Left ventricle myocardium inferior (tissue), 1 donor: ENCODE measurements around the gene VAMP4. TPM values are rescaled to one million over a fixed set of nuclear protein-coding genes. Genes with fewer than 3 reads are reported as not detected.

ENCODE experiments used
- DNase-seq: peaks from one replicate; pipeline ENCODE4 v3.0.0-alpha.2; 2020
- H3K27ac ChIP-seq: fragments of 200-600 bp; replicated peaks from 2 replicates; pipeline ENCODE4 v1.8.0; 2021
- H3K27me3 ChIP-seq: fragments of 200-600 bp; 2 replicates; pipeline ENCODE4 v1.8.0; 2021; ENCODE audit warnings: low read depth
- H3K36me3 ChIP-seq: fragments of 200-600 bp; 2 replicates; pipeline ENCODE4 v1.8.0; 2021
- H3K4me1 ChIP-seq: fragments of 200-600 bp; 2 replicates; pipeline ENCODE4 v1.8.0; 2021
- H3K4me3 ChIP-seq: fragments of 200-600 bp; 2 replicates; pipeline ENCODE4 v1.8.0; 2021; ENCODE audit warnings: mild to moderate bottlenecking, moderate library complexity
- H3K9me3 ChIP-seq: fragments of 200-600 bp; replicated peaks from 2 replicates; pipeline ENCODE4 v1.8.0; 2021
- intact Hi-C: fragments of 100-400 bp; cut with micrococcal nuclease; formaldehyde crosslinking; loops from one replicate; pipeline ENCODE4 v1.11.0; 2022
- total RNA-seq: library from RNA; stranded (reverse); fragmentation: NEBNext Ultra II Directional; extraction: Animal tissue kit (Norgen Biotek cat#: 25700); gene quantifications from one replicate; pipeline ENCODE4 v1.2.1, GENCODE V29; 2021
- TF ChIP-seq, protein P1 (sequence below): fragments of 200-600 bp; IDR thresholded peaks from 2 replicates; pipeline ENCODE4 v1.8.0; 2021; ENCODE audit warnings: antibody characterized with exemption, mild to moderate bottlenecking, borderline replicate concordance
- donor health status: DM: no; HTN: yes; CAD: no; lungs with severe emphysema.

VAMP4 gene
- total RNA-seq, 1 donor from 2014 or later = 8.1 TPM

DNA sequence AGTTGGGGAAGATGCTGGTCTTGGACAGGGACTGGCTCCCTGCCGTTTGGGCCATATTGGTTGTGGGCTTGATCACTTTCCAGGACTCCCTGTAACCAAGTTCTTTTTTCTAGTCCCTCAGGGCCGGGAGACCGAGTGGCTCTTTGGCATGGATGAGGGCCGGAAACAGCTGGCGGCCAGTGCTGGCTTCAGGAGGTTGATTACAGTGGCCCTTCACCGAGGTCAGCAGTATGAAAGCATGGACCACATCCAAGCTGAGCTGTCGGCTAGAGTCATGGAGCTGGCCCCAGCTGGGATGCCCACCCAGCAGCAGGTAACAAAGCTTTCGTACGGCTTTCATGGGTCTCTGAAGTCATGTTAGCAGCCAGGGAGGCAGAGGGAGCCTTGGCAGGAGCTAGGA lies 43.9 kb upstream of the VAMP4 start:
- H3K36me3 ChIP-seq = peaks cover 68% of the 10 kb centered on the region
- no peaks in the 10 kb centered on the region for H3K9me3 ChIP-seq
- no peak for DNase-seq
- no peaks in the 10 kb centered on the region for H3K27me3 ChIP-seq
- H3K27ac ChIP-seq = no peak overlapping the region
- no peak overlapping the region for H3K4me3 ChIP-seq
- intact Hi-C loops = no loop called here
- TF ChIP-seq, protein P1, sequence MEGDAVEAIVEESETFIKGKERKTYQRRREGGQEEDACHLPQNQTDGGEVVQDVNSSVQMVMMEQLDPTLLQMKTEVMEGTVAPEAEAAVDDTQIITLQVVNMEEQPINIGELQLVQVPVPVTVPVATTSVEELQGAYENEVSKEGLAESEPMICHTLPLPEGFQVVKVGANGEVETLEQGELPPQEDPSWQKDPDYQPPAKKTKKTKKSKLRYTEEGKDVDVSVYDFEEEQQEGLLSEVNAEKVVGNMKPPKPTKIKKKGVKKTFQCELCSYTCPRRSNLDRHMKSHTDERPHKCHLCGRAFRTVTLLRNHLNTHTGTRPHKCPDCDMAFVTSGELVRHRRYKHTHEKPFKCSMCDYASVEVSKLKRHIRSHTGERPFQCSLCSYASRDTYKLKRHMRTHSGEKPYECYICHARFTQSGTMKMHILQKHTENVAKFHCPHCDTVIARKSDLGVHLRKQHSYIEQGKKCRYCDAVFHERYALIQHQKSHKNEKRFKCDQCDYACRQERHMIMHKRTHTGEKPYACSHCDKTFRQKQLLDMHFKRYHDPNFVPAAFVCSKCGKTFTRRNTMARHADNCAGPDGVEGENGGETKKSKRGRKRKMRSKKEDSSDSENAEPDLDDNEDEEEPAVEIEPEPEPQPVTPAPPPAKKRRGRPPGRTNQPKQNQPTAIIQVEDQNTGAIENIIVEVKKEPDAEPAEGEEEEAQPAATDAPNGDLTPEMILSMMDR = no peak
- peaks cover 53% of the 10 kb centered on the region for H3K4me1 ChIP-seq

DNA sequence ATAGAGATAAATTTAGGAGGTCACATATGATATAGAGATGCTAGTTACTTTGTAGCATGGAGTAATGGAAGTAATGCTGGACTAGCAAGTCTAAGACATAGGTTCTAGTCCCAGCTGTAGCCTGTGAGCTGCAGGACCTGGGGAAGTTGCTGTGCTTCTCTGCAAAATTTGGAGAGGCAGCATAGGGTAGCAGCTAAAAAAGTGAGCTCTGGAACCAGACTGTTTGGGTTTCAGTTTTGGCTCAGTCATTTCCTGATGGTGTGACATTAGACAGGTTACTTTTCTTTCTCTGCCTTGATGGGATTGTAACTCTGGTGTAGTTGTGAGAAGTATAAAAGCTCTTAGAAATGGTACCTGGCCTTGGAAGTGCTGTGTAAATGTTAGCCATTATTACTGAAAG lies 42.9 kb upstream of the VAMP4 start:
- no peak overlapping the region for H3K4me3 ChIP-seq
- no peaks in the 10 kb centered on the region for H3K27me3 ChIP-seq
- H3K4me1 ChIP-seq = peaks cover 58% of the 10 kb centered on the region
- no peak for DNase-seq
- TF ChIP-seq, protein P1 = no peak
- H3K36me3 ChIP-seq = peaks cover 58% of the 10 kb centered on the region
- H3K9me3 ChIP-seq = no peaks in the 10 kb centered on the region
- intact Hi-C loops = no loop called here
- no peak overlapping the region for H3K27ac ChIP-seq

DNA sequence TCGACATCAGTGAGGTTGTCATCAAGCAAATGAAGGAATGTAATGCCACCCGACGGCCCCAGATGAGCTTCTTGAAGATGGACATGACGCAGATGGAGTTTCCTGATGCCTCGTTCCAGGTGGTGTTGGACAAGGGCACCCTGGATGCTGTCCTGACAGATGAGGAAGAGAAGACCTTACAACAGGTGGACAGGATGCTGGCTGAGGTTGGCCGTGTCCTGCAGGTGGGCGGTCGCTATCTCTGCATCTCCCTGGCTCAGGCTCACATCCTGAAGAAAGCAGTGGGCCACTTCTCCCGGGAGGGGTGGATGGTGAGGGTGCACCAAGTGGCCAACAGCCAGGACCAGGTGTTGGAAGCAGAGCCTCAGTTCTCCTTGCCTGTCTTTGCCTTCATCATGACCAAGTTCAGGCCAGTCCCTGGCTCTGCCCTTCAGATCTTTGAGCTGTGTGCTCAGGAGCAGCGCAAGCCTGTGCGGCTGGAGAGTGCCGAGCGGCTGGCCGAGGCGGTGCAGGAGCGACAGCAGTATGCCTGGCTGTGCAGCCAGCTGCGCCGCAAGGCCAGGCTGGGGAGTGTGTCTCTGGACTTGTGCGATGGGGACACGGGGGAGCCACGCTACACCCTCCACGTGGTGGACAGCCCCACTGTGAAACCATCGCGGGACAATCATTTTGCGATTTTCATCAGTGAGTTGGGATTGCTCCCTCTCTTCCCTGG lies 42.1 kb upstream of the VAMP4 start:
- intact Hi-C loops = no loop called here
- Histone ChIP-seq H3K36me3 (peaks cover 50% of the 10 kb centered on the region), H3K4me1 (peaks cover 58% of the 10 kb centered on the region), H3K9me3 (no peaks in the 10 kb centered on the region), H3K27ac (no peak overlapping the region), H3K27me3 (no peaks in the 10 kb centered on the region), H3K4me3 (no peak overlapping the region)
- no peak for DNase-seq
- TF ChIP-seq, protein P1 = no peak

DNA sequence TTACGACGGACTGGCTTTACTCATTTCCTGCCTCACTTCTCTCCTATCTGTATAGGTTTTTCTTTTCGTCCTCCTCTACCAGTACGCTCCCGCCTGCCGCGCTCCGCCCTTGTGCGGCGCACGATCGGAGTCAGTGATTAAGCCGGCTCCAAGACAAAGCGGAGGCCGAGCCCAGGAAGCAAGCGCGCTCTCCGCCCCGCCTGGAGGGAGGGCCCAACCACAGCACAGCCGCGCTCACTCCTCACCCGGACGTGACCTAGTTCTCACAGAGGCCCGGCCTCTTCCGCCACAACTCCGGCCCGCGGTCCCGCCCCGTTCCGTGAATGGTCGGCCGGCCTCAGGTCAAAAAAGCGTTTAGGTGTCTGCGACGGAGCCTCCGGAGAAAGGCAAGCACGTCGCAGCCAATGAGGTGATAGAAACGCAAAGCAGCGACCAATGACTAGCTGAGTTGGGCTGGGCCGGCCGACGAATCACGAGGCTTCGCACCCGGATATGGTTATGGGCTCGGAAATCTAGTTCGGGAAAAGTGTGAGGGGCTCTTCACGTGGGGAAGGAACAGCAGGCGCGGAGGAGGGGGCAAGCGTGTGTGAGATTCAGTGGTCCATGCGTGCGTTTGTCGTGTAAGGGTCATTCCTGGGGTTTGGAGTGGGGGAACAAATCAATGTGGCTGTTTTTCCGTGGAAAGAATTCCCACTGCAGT lies 39.5 kb upstream of the VAMP4 start, which contains the start of gene METTL13:
Gene METTL13 (plus strand): TSS at position 485 of the 700 bp plus-strand sequence. CDS start 308 bp downstream, outside the sequence.
- TF ChIP-seq, protein P1 = no peak
- Histone ChIP-seq H3K9me3 (no peaks in the 10 kb centered on the region), H3K27me3 (no peaks in the 10 kb centered on the region), H3K27ac (peak within 1 kb of the TSS; percentile 94), H3K36me3 (peaks cover 23% of the 10 kb centered on the region), H3K4me1 (peaks cover 50% of the 10 kb centered on the region), H3K4me3 (peak within 1 kb of the TSS; percentile 91)
- peak; percentile 99 for DNase-seq
- intact Hi-C loops = no loop called here

DNA sequence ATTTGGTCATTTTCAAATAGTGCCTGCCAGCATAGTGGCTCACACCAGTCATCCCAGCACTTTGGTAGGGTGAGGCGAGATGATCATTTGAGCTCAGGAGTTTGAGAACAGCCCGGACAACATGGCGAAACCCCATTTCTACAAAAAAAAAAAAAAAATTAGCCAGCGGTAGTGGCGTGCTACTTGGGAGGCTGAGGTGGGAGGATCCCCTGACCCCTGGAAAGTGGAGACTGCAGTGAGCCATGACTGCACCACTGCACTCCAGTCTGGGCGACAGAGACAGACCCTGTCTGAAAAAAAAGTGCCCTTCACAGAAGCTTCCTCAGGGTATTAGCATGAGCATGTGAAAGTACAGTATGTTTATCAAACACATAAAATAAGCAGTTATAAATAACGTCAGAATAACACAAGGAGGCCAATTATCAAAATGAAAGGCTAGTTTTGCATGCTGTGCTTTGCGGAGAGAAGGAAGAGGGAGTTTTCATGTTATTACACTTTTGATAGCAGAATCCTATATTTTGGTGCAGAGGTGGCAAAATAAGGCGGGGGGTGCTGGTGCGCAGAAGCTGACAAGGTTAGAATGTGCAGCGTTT lies 38.8 kb upstream of the VAMP4 start:
- peak overlapping the region; percentile 91 for H3K4me3 ChIP-seq
- H3K9me3 ChIP-seq = no peaks in the 10 kb centered on the region
- peak overlapping the region; percentile 94 for H3K27ac ChIP-seq
- TF ChIP-seq, protein P1 = no peak
- H3K27me3 ChIP-seq = no peaks in the 10 kb centered on the region
- peaks cover 17% of the 10 kb centered on the region for H3K36me3 ChIP-seq
- no peak for DNase-seq
- peaks cover 46% of the 10 kb centered on the region for H3K4me1 ChIP-seq
- intact Hi-C loops = no loop called here
